HepG2 (cell line): Measurements from ENCODE around the gene SPTBN4. TPM values are rescaled to one million over a fixed set of nuclear protein-coding genes. Genes with fewer than 3 reads are reported as not detected.

Experiments used
- ATF3 ChIP-seq: sonication (generic); formaldehyde crosslinking; IDR thresholded peaks from 2 replicates; pipeline ENCODE4 v1.4.0; 2020; ENCODE audit warnings: missing genetic modification reagents
- CCAR2 ChIP-seq: fragments of 200-400 bp; formaldehyde crosslinking; optimal IDR thresholded peaks from 2 replicates; pipeline ENCODE3; 2018; ENCODE audit warnings: low read depth, mild to moderate bottlenecking, low read length, moderate library complexity
- FOSL2 ChIP-seq: sonication (generic); formaldehyde crosslinking; IDR thresholded peaks from 2 replicates; pipeline ENCODE4 v1.4.0; 2020; ENCODE audit warnings: missing genetic modification reagents
- GPBP1L1 ChIP-seq: sonication (generic); formaldehyde crosslinking; IDR thresholded peaks from 2 replicates; pipeline ENCODE4 v1.5.0; 2020; ENCODE audit warnings: mild to moderate bottlenecking, missing genetic modification reagents
- GTF3A ChIP-seq: sonication (generic); formaldehyde crosslinking; conservative IDR thresholded peaks from 2 replicates; pipeline ENCODE4 v1.4.0; 2020; ENCODE audit warnings: mild to moderate bottlenecking, missing genetic modification reagents
- HNRNPH1 ChIP-seq: fragments of 200-400 bp; formaldehyde crosslinking; optimal IDR thresholded peaks from 2 replicates; pipeline ENCODE3; 2017; ENCODE audit warnings: mild to moderate bottlenecking, low read depth, low read length
- HOXA3 ChIP-seq: sonication (generic); formaldehyde crosslinking; IDR thresholded peaks from 2 replicates; pipeline ENCODE4 v1.5.0; 2020; ENCODE audit warnings: missing genetic modification reagents
- JUNB ChIP-seq: sonication (generic); formaldehyde crosslinking; IDR thresholded peaks from 2 replicates; pipeline ENCODE4 v1.8.0; 2022; ENCODE audit warnings: missing genetic modification reagents, mild to moderate bottlenecking, borderline replicate concordance
- MAFK ChIP-seq, 2 experiments: IDR thresholded peaks in 1 of 2; conservative IDR thresholded peaks in 1 of 2; 2 replicates each; pipeline ENCODE4 v1.6.1; 2011; ENCODE audit warnings: improper control_type of control experiment in 2 of 2, low read length in 2 of 2
- MBNL3 ChIP-seq: fragments of 250-450 bp; sonication (Bioruptor Pico); conservative IDR thresholded peaks from 2 replicates; pipeline ENCODE4 v1.8.0; 2022; ENCODE audit warnings: mild to moderate bottlenecking, inconsistent platforms
- MYC ChIP-seq: sonication (generic); formaldehyde crosslinking; IDR thresholded peaks from 2 replicates; pipeline ENCODE4 v1.9.0; 2021; ENCODE audit warnings: missing genetic modification reagents, borderline replicate concordance
- NFYC ChIP-seq: IDR thresholded peaks from 2 replicates; pipeline ENCODE4 v1.6.1; 2016; ENCODE audit warnings: missing genetic modification reagents, missing compliant biosample characterization
- PHF21A ChIP-seq: sonication (generic); formaldehyde crosslinking; IDR thresholded peaks from 2 replicates; pipeline ENCODE4 v1.5.0; 2020; ENCODE audit warnings: mild to moderate bottlenecking, missing genetic modification reagents
- PRPF4 ChIP-seq: fragments of 200-400 bp; formaldehyde crosslinking; IDR thresholded peaks from 2 replicates; pipeline ENCODE4 v1.6.1; 2016; ENCODE audit warnings: low read length, low read depth; ENCODE audit not compliant: poor library complexity, severe bottlenecking
- RXRA ChIP-seq: sonication (generic); formaldehyde crosslinking; IDR thresholded peaks from 2 replicates; pipeline ENCODE4 v1.5.1; 2020; ENCODE audit warnings: missing genetic modification reagents
- SAP130 ChIP-seq: IDR thresholded peaks from 2 replicates; pipeline ENCODE4 v1.6.1; 2016; ENCODE audit warnings: low read depth
- SCMH1 ChIP-seq: sonication (generic); formaldehyde crosslinking; IDR thresholded peaks from 2 replicates; pipeline ENCODE4 v1.9.0; 2021; ENCODE audit warnings: missing genetic modification reagents, mild to moderate bottlenecking, borderline replicate concordance
- SP2 ChIP-seq: sonication (generic); formaldehyde crosslinking; IDR thresholded peaks from 2 replicates; pipeline ENCODE4 v1.5.1; 2020; ENCODE audit warnings: mild to moderate bottlenecking, missing genetic modification reagents
- TARDBP ChIP-seq: sonication (generic); formaldehyde crosslinking; IDR thresholded peaks from 2 replicates; pipeline ENCODE4 v1.8.0; 2022; ENCODE audit warnings: mild to moderate bottlenecking, missing genetic modification reagents
- THAP11 ChIP-seq: IDR thresholded peaks from 2 replicates; pipeline ENCODE4 v1.6.1; 2016; ENCODE audit warnings: missing biosample characterization, missing genetic modification reagents
- ZBTB26 ChIP-seq: IDR thresholded peaks from 2 replicates; pipeline ENCODE4 v1.6.1; 2016; ENCODE audit warnings: missing compliant biosample characterization, missing genetic modification reagents, borderline replicate concordance
- ZFP37 ChIP-seq: sonication (generic); formaldehyde crosslinking; IDR thresholded peaks from 2 replicates; pipeline ENCODE4 v1.4.0; 2020; ENCODE audit warnings: missing genetic modification reagents, borderline replicate concordance
- ZNF225 ChIP-seq: sonication (generic); formaldehyde crosslinking; IDR thresholded peaks from 2 replicates; pipeline ENCODE4 v1.4.0; 2020; ENCODE audit warnings: mild to moderate bottlenecking, missing genetic modification reagents
- ZNF260 ChIP-seq: sonication (generic); formaldehyde crosslinking; IDR thresholded peaks from 2 replicates; pipeline ENCODE4 v1.4.0; 2020; ENCODE audit warnings: missing genetic modification reagents, low read depth, mild to moderate bottlenecking, borderline replicate concordance
- ZNF264 ChIP-seq: sonication (generic); formaldehyde crosslinking; IDR thresholded peaks from 2 replicates; pipeline ENCODE4 v1.4.0; 2020; ENCODE audit warnings: missing genetic modification reagents
- ZNF329 ChIP-seq: sonication (generic); formaldehyde crosslinking; IDR thresholded peaks from 2 replicates; pipeline ENCODE4 v1.9.0; 2021; ENCODE audit warnings: low read depth, mild to moderate bottlenecking, missing genetic modification reagents
- ZNF337 ChIP-seq: sonication (generic); formaldehyde crosslinking; IDR thresholded peaks from 2 replicates; pipeline ENCODE4 v1.5.1; 2020; ENCODE audit warnings: missing genetic modification reagents, low read depth, mild to moderate bottlenecking, borderline replicate concordance
- ZNF350 ChIP-seq: sonication (generic); formaldehyde crosslinking; IDR thresholded peaks from 2 replicates; pipeline ENCODE4 v1.4.0; 2020; ENCODE audit warnings: mild to moderate bottlenecking, low read depth, missing genetic modification reagents, borderline replicate concordance
- polyA plus RNA-seq, 8 experiments: library from polyadenylated mRNA; depleted of rRNA in 3 of 8; stranded (reverse) in 7 of 8; unstranded in 1 of 8; fragments of >200 nt; fragmentation: Illumina TruSeq in 4 of 8; extraction: Trizol in 4 of 8; gene quantifications; 2 replicates each; pipeline versions ENCODE4 v1.2.1 to v1.2.3, GENCODE V29; 2011 to 2016; ENCODE audit warnings: low read depth in 4 of 8, missing spikeins in 1 of 8, mixed read lengths in 1 of 8; ENCODE audit not compliant: insufficient read depth in 1 of 8
- total RNA-seq, 5 experiments: library from RNA; depleted of rRNA; stranded (reverse); fragments of >200 nt; fragmentation: Illumina TruSeq; extraction: Trizol; gene quantifications; 2 replicates each; pipeline ENCODE4 v1.2.3, GENCODE V29; 2016; ENCODE audit warnings: low read depth in 1 of 5
- TF ChIP-seq, protein P1 (sequence below): IDR thresholded peaks from 2 replicates; pipeline ENCODE4 v1.6.1; 2012; ENCODE audit warnings: inconsistent platforms

SPTBN4 gene
- total and polyA plus RNA-seq, 2 of the 13 experiments (the other 11 are each of a cell fraction or from before 2014, with no cell fraction given), result 0.11 TPM

GRCh38 chr19:40464059-40465024, 2.5 kb upstream of the SPTBN4 start (continued):
- TF ChIP-seq ZNF350 (CRISPR knock-in tag) (no peak; the same call in 1 of the 2 replicates), THAP11 (0 out of 2 replicates have a peak, but pooled peaks have one; percentile 13), ZBTB26 (no peak), ZNF337 (CRISPR knock-in tag) (no peak), HNRNPH1 (no peak), HOXA3 (CRISPR knock-in tag) (no peak), CCAR2 (no peak), ZNF260 (no peak), SCMH1 (CRISPR knock-in tag) (no peak), ATF3 (no peak), GPBP1L1 (no peak), MYC (CRISPR knock-in tag) (no peak), ZNF329 (CRISPR knock-in tag) (no peak), PRPF4 (no peak), JUNB (CRISPR knock-in tag) (no peak), FOSL2 (peak; percentile 87), MAFK (conservative IDR thresholded peaks at IDR 0.05 in 1 of 2, IDR thresholded peaks at IDR 0.05 in 1 of 2; ENCODE audit: low read length in 2 of 2) (peak; percentile 17 to 20; a peak in 1 of 4 replicates), TARDBP (CRISPR knock-in tag) (no peak), SAP130 (CRISPR knock-in tag) (peak; percentile 44; the same call in 1 of the 2 replicates), PHF21A (CRISPR knock-in tag) (no peak), ZNF264 (CRISPR knock-in tag) (no peak), ZFP37 (no peak), MBNL3 (CRISPR knock-in tag) (no peak), SP2 (CRISPR knock-in tag) (no peak), RXRA (CRISPR knock-in tag) (no peak), ZNF225 (no peak), GTF3A (CRISPR knock-in tag) (no peak), NFYC (CRISPR knock-in tag) (no peak)
- TF ChIP-seq, protein P1, sequence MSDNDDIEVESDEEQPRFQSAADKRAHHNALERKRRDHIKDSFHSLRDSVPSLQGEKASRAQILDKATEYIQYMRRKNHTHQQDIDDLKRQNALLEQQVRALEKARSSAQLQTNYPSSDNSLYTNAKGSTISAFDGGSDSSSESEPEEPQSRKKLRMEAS, result no peak
